HPDE6-E6E7 (cell line): ENCODE results near the gene FPR2.
A peak's percentile ranks its signal among the peaks of the same experiment; 100 is the strongest.
"Not testable (repeated sequence)": the region's sequence is repeated elsewhere in the genome, so short reads cannot be mapped to it uniquely, and the experiment has no call there.

Experiments
- DNase-seq: peaks from one replicate; pipeline ENCODE4 v3.0.0; 2011; ENCODE audit warnings: missing footprints; ENCODE audit errors: extremely low spot score

The FPR2 gene

GRCh38 chr19:51783372-51783771 lies 22.4 kb downstream of the FPR2 start:
- peak; percentile 13 for DNase-seq

- no peak for DNase-seq
Measured at GRCh38 chr19:51784109-51784785, 23.3 kb downstream of the FPR2 start.

GRCh38 chr19:51784922-51785690 lies 24.1 kb downstream of the FPR2 start:
- no peak for DNase-seq

GRCh38 chr19:51786646-51787494 lies 25.9 kb downstream of the FPR2 start:
- DNase-seq = no peak

GRCh38 chr19:51788029-51788428 lies 27.0 kb downstream of the FPR2 start:
- DNase-seq = no peak

- no peak for DNase-seq
Measured at GRCh38 chr19:51789061-51789795, 28.2 kb downstream of the FPR2 start.

- no peak for DNase-seq
Measured at GRCh38 chr19:51792932-51793331, 32.0 kb downstream of the FPR2 start.

- no peak for DNase-seq
Measured at GRCh38 chr19:51793994-51794393, 33.0 kb downstream of the FPR2 start.

GRCh38 chr19:51794885-51795490 lies 34.0 kb downstream of the FPR2 start, which contains the start of gene FPR3:
TSS of gene FPR3 (plus strand) at chr19:51795157. CDS start at chr19:51823749, 28,592 bp downstream.
- no peak for DNase-seq

- DNase-seq = no peak
Measured at GRCh38 chr19:51796195-51796679, 35.3 kb downstream of the FPR2 start.

- DNase-seq = no peak
Measured at GRCh38 chr19:51797480-51797879, 36.5 kb downstream of the FPR2 start.

GRCh38 chr19:51798062-51798461 lies 37.1 kb downstream of the FPR2 start:
- no peak for DNase-seq

GRCh38 chr19:51799034-51799773 lies 38.2 kb downstream of the FPR2 start:
- peak; percentile 81 for DNase-seq

GRCh38 chr19:51799774-51800472 lies 38.9 kb downstream of the FPR2 start:
- no peak for DNase-seq

GRCh38 chr19:51800473-51801244 lies 39.7 kb downstream of the FPR2 start:
- no peak for DNase-seq

- no peak for DNase-seq
Measured at GRCh38 chr19:51802775-51803174, 41.8 kb downstream of the FPR2 start.

- no peak for DNase-seq
Measured at GRCh38 chr19:51803519-51803918, 42.5 kb downstream of the FPR2 start.

- DNase-seq = no peak
Measured at GRCh38 chr19:51803967-51804366, 43.0 kb downstream of the FPR2 start.

GRCh38 chr19:51804789-51805188 lies 43.8 kb downstream of the FPR2 start:
- not testable (repeated sequence) for DNase-seq
